HG02571 (cell line): ENCODE measurements around the gene EIF4G1.
"Not testable (repeated sequence)": the region's sequence is repeated elsewhere in the genome, so short reads cannot be mapped to it uniquely, and the experiment has no call there.

Experiments used
- ATAC-seq: cut with Tn5 transposase; IDR thresholded peaks from one replicate; pipeline ENCODE4 v1.9.1; 2021; ENCODE audit warnings: mild to moderate bottlenecking, moderate library complexity; ENCODE audit not compliant: unreplicated experiment

Gene EIF4G1, protein sequence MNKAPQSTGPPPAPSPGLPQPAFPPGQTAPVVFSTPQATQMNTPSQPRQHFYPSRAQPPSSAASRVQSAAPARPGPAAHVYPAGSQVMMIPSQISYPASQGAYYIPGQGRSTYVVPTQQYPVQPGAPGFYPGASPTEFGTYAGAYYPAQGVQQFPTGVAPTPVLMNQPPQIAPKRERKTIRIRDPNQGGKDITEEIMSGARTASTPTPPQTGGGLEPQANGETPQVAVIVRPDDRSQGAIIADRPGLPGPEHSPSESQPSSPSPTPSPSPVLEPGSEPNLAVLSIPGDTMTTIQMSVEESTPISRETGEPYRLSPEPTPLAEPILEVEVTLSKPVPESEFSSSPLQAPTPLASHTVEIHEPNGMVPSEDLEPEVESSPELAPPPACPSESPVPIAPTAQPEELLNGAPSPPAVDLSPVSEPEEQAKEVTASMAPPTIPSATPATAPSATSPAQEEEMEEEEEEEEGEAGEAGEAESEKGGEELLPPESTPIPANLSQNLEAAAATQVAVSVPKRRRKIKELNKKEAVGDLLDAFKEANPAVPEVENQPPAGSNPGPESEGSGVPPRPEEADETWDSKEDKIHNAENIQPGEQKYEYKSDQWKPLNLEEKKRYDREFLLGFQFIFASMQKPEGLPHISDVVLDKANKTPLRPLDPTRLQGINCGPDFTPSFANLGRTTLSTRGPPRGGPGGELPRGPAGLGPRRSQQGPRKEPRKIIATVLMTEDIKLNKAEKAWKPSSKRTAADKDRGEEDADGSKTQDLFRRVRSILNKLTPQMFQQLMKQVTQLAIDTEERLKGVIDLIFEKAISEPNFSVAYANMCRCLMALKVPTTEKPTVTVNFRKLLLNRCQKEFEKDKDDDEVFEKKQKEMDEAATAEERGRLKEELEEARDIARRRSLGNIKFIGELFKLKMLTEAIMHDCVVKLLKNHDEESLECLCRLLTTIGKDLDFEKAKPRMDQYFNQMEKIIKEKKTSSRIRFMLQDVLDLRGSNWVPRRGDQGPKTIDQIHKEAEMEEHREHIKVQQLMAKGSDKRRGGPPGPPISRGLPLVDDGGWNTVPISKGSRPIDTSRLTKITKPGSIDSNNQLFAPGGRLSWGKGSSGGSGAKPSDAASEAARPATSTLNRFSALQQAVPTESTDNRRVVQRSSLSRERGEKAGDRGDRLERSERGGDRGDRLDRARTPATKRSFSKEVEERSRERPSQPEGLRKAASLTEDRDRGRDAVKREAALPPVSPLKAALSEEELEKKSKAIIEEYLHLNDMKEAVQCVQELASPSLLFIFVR (N-terminal part only)

DNA sequence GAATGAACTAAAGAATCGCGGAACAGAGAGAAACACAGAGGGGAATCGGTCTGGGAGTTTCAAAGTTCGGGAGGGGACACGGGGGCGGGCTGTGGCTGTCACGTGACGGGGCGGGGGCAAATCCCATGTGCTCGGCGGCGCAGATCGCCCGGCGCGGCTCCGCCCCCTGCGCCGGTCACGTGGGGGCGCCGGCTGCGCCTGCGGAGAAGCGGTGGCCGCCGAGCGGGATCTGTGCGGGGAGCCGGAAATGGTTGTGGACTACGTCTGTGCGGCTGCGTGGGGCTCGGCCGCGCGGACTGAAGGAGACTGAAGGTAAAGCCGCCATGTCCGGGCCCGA, at the start of gene EIF4G1:
EIF4G1 (plus strand) TSS at position 244 of the 337 bp plus-strand sequence. CDS start 1,191 bp downstream, outside the sequence.
- ATAC-seq, result peak; percentile 78

DNA sequence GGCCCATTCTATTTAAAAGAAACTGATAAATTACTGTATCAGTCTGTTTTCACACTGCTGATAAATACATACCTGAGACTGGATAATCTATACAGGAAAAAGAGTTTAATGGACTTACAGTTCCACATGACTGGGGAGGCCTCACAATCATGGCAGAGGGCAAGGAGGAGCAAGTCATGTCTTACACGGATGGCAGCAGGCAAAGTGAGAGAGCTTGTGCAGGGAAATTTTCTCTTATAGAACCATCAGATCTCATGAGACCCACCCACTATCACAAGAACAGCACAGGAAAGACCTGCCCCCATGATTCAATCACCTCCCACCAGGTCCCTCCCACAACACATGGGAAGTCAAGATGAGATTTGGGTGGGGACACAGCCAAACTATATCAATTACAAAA, 47.2 kb upstream of the EIF4G1 start:
- not testable (repeated sequence) for ATAC-seq

DNA sequence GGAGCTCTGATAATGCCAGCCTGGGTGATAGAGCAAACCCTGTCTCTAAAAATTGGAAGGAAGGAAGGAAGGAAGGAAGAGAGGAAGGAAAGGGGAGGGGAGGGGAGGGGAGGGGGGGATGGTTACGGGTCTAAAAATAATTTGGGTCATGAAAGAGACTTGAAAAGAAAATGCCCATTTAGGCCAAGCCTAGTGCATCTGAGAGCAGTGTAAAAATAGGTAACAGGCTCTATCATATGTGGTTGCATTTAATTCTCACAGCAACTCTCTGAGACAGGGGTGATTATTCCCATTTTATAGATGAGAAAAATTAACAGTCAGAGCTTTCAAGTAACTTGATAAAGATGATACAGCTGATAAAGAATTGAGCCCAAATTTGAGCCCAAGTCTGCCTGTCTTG, 42.1 kb upstream of the EIF4G1 start:
- no peak for ATAC-seq

DNA sequence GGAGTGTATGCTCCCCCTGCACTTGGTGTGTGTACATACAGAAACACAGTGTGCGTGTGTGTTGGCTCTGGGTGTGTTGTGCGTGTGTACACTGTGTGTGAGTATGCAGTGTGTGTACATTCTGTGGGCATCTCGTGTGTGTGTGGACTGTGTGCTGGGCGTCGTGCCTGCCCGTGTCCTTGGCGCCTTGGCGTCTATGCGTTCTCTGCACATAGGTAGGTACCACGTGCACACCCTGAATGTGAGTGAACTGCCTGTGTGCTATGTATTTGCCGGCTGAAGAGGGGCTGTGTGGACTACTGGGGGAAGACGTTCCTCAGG, 39.1 kb upstream of the EIF4G1 start:
- ATAC-seq, result no peak

DNA sequence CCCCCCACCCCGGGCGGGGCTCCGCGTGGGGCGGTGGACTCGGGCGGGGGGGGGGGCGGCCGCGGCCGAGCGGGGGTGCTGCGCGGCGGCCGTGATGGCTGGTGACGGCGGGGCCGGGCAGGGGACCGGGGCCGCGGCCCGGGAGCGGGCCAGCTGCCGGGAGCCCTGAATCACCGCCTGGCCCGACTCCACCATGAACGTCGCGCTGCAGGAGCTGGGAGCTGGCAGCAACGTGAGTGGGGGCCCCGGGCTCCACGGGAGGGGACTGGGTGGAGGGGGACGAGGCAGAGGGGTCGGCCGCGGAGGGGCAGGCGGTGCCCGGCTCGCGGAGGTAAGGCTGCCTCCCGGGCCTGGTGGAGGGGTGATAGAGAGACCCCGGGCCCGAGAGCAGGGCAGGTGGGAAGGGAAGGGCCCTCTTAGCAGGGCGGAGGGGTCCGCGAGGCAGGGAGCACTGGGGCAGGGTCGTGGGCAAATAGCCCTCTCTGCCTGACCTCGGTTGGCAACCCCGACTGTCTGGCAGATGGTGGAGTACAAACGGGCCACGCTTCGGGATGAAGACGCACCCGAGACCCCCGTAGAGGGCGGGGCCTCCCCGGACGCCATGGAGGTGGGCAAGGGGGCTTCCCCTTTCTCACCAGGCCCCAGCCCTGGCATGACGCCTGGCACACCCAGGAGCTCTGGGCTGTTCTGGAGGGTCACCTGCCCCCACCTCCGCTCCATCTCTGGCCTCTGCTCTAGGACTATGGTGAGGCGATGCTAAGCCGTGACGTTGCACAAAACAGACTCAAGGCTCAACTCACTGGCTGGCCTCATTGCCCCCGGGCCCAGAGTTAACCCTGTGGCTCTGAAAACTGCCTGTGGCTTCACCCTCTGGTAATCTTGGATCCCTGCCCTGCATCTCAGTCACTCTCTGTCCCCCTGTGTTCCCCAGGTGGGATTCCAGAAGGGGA, 38.2 kb upstream of the EIF4G1 start, which contains the start of gene ECE2:
ECE2 (plus strand) TSS at position 62 of the 950 bp plus-strand sequence; CDS start at position 194, 132 bp downstream.
- ATAC-seq, result no peak

DNA sequence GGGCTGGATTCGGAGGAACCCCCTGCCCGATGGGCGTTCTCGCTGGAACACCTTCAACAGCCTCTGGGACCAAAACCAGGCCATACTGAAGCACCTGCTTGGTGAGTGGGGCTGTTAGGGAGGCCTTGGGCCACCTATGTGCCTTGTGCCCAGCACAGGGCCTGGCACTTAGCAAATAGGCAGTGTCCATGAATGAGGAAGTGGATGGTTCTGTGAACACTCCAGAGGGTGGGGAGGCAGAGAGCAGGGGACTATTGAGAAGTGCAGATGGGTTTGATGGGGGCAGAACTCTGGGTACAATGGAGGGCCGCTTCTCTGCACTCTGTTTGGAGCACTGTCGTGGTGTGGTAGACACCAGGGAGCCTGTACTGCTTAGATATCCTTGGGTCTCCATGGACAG, 37.0 kb upstream of the EIF4G1 start:
- no peak for ATAC-seq

DNA sequence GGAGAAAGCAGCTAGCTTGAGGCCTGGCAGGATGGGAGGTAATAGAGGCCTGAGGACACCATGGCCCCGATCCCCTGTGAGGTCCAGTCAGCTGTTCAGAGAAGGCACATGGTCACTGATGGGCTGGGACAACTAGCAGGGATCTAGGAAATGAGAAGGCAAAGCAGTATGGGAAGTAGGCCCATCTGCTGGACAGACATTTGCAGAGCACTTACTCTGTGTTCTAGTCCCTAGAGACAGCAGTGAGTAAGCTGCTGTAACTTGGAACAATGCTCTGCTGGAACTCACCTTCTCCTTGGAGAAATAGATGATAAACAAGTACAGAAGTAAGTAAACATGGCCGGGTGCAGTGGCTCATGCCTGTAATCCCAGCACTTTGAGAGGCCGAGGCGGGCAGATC, 31.5 kb upstream of the EIF4G1 start:
- ATAC-seq, result no peak

DNA sequence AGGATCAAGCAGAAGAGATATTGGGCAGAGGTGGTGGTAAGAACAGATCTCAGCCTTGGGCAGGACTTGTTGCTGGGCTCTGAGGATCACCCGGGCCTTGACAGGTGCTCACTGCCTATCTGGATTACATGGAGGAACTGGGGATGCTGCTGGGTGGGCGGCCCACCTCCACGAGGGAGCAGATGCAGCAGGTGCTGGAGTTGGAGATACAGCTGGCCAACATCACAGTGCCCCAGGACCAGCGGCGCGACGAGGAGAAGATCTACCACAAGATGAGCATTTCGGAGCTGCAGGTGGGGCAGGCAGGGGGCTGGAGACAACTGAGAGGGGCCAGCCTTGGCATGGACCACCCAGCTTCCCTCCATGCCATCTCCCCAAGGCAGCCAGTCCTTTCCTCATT, 30.7 kb upstream of the EIF4G1 start:
- ATAC-seq, result no peak

DNA sequence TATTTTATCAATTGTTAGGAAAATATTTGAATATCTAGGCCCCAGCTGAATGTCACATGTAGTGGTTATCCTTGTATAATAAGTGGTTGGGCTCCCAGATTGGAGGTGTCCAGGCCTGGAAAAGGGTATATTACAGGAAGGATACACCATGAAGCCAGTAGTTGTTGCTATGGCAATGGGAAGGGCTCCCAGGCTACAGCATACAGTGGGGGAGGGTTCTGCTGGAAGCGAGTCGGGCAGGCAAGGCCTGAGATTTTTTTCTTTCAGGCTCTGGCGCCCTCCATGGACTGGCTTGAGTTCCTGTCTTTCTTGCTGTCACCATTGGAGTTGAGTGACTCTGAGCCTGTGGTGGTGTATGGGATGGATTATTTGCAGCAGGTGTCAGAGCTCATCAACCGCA, 29.7 kb upstream of the EIF4G1 start:
- ATAC-seq, result no peak

DNA sequence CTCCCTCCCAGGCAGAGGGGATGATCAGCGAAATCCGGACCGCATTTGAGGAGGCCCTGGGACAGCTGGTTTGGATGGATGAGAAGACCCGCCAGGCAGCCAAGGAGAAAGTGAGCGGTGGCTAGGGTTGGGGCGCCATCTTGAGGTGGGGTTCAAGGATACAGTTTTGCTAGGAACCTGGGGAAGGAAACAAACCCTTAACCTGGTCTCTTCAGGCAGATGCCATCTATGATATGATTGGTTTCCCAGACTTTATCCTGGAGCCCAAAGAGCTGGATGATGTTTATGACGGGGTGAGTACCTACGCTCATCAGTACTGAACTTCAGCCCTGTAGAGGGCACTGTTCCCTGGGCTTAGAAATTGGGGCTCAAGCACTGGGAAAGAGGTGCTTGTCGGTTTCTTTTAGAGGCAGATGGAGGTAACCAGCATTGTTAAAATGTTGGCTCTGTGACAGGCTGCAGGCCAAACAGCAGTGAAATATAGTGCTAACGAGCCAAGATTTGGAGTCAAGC, 24.9 kb upstream of the EIF4G1 start:
- no peak for ATAC-seq

DNA sequence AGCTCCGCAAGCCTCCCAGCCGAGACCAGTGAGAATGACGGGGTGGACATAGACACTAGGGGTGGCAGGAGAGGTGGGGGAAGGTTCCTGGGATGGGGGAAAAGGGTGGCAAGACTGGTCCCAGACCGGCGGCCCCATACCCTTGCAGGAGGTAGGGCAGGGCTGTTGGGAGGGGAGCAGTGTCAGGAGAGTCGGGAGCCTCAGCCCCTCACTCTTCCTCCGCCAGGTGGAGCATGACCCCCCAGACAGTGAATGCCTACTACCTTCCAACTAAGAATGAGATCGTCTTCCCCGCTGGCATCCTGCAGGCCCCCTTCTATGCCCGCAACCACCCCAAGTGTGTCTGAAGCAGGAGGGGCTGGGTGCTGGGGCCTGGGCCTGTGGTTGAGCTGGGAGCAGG, 24.1 kb upstream of the EIF4G1 start:
- no peak for ATAC-seq

DNA sequence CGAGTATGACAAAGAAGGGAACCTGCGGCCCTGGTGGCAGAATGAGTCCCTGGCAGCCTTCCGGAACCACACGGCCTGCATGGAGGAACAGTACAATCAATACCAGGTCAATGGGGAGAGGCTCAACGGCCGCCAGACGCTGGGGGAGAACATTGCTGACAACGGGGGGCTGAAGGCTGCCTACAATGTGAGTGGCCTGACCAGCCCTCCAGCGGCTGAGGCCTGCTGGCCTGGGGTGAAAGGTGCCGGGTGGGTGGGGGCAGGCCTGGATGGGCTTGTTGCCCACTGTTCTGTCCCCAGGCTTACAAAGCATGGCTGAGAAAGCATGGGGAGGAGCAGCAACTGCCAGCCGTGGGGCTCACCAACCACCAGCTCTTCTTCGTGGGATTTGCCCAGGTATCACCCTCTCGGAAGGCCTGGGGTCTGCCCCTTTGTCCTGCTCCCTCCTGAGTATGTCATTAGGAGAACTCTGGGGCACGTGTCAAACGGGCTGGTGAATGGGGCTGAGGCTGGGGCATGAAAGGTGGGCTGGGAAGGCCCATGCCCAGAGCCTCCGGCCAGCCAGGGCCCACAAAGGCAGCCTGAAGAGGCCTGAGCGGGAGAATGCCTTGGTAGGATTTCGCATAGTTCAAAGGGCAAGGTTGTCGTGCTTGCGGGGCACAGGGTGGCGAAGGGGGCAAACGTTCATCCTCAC, 23.2 kb upstream of the EIF4G1 start:
- no peak for ATAC-seq

DNA sequence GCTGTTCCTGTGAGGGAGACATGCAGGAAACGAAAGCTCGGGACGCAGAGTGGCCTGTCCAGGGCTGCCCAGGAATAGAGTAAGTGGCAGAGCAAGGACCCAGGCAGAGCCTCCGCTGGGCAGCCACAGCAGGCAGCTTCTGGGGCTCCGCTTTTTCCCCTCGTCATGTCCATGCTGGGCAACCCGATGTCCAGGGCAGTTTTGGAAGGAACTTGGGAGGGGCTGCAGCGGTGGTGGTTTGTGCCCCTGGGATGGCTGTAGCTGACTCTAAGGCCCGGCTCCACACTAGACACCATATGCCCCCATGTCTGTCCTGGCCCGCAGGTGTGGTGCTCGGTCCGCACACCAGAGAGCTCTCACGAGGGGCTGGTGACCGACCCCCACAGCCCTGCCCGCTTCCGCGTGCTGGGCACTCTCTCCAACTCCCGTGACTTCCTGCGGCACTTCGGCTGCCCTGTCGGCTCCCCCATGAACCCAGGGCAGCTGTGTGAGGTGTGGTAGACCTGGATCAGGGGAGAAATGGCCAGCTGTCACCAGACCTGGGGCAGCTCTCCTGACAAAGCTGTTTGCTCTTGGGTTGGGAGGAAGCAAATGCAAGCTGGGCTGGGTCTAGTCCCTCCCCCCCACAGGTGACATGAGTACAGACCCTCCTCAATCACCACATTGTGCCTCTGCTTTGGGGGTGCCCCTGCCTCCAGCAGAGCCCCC, 22.5 kb upstream of the EIF4G1 start:
- no peak for ATAC-seq

DNA sequence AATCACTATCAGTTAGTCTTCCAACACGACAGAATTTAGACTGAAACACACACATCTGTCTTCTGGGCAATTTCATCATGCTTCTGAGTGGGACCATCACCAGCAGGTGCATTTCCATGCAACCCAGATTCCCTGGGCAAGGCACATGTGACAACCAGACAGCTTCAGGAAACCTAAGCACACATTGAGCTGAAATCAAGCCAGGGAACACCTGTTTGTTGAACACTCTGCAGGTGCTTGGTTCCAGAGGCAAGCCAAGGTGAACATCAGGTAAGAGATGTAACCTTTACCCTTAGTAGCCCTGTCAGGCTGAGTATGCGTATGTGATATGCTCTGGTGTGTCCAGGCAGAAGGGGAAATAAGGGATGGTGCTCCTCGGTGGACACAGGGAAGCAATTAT, 18.6 kb upstream of the EIF4G1 start:
- no peak for ATAC-seq

DNA sequence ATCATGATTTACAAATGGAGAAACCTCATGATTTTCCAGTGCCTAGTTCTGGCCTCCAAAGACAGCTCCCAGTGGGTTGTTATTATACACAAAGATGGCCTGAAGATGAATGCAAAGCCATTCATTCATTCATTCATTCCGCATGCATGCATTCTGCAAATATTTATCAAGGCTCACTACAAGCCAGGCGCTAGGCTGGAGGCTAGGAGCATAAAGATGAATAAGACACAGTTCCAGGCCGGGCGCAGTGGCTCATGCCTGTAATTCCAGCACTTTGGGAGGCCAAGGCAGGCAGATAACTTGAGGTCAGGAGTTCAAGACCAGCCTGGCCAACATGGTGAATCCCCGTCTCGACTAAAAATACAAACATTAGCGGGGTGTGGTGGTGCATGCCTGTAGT, 17.8 kb upstream of the EIF4G1 start:
- ATAC-seq, result no peak

DNA sequence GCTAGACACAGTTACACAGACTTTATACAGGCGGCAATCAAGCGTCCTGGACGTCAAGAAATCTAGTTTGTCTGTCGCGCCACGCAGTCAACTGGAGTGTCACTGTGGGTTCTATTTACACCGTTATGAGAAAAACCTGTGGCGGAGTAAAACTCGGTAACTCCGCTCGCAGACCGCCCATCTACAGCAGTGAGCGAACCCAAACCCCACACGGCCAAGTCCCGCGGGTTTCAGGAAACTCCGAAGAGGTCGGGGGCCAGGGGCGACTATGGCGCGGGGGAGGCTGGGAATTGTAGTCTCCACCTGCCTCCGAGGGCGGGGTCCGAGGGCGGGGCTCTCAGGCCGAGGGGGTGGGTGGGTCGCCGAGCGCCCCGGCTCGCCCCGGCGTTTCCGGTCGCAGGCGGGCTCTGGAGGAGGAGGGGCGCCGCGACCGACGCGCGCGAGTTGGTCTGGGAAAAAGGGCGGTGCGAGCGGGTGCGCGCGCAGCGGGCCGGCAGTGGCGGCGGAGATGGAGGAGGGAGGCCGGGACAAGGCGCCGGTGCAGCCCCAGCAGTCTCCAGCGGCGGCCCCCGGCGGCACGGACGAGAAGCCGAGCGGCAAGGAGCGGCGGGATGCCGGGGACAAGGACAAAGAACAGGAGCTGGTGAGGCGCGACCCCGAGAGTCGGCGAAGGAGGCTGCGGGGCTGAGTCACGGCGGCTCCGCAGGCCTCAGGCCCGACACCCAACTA, 15.5 kb upstream of the EIF4G1 start, which contains the start of gene PSMD2:
PSMD2 (plus strand) TSS at position 483 of the 729 bp plus-strand sequence; CDS start at position 509, 26 bp downstream.
- peak; percentile 88 for ATAC-seq

DNA sequence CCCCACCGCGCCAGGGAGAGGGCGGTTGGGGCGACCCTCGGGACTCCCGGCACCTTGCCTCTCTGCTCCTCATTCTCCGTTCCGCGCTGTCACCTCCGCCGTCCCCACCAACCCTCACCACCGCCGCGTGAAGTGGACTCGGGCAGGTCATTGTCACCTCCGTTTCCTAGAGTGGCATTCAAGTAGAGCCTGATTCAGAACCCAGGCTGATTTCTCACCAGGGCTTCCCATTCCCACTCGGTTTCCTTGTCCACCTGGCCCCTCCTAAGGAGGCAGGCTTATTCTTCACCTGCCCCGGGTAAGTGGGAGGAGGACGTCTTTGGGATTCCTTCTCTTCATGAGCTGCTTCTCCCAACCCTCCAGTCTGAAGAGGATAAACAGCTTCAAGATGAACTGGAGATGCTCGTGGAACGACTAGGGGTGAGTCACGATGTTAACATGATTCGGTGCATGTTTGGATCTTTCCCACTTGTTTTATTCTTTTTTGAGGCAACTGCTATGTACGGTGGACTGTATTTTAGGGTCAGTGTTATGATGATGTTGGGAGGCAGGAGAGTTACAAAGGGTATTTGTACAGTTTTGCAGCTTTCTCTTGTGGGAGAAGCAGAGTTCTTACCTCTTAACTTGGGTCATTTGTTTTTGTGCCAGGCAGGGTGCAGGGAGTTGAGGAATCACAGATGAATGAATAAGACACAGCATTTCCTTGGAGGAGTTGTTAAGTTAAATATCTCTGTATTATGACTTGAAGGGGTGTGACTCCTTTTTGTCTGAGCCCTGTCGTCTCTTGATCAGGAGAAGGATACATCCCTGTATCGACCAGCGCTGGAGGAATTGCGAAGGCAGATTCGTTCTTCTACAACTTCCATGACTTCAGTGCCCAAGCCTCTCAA, 14.7 kb upstream of the EIF4G1 start:
- ATAC-seq, result no peak
